ENCODE data around the gene TDO2. TPM values are rescaled to one million over a fixed set of nuclear protein-coding genes. Genes with fewer than 3 reads are reported as not detected.

The TDO2 gene
- total and polyA plus RNA-seq, 2 donors from 2014 or later, result 0.41 to 1.3 TPM

GRCh38 chr4:155954118-155954685 lies 50.7 kb downstream of the TDO2 start:
- TF ChIP-seq CTCF (IDR thresholded peaks at IDR 0.05; ENCODE audit: borderline replicate concordance, extremely low read depth, insufficient read depth), result no peak
- H3K27ac ChIP-seq (ENCODE audit: low read depth in 2 of 2, low read length in 2 of 2), result peak overlapping the region; percentile 95 to 99
- peak overlapping the region; percentile 70 to 98 (median 90) for H3K4me3 ChIP-seq (ENCODE audit: low read length in 3 of 3)
- H3K4me1 ChIP-seq (ENCODE audit: control insufficient read depth in 2 of 3, insufficient read depth in 2 of 3, low read depth in 1 of 3, low read length in 3 of 3), result no peaks in the 10 kb centered on the region
- DNase-seq (peak in 1 of 5 donors; percentile 50), FAIRE-seq (no peak)
- no peaks in the 10 kb centered on the region for H3K27me3 ChIP-seq (ENCODE audit: control insufficient read depth, insufficient read depth, low read length)
- intact Hi-C loops (cut with DNase I), result loop anchor here (5.0 kb wide), 1 partner anchor 142 kb away; no protein-coding TSS in a partner anchor
- no peaks in the 10 kb centered on the region for H3K36me3 ChIP-seq (ENCODE audit: control insufficient read depth in 2 of 3, insufficient read depth in 3 of 3, low read length in 3 of 3)
- H3K9ac ChIP-seq (ENCODE audit: low read length in 3 of 3), result peak overlapping the region; percentile 71 to 98 (median 83)
- no peaks in the 10 kb centered on the region for H3K9me3 ChIP-seq (ENCODE audit: control insufficient read depth in 2 of 3, insufficient read depth in 1 of 3, low read length in 3 of 3)

GRCh38 chr4:155954939-155955338 lies 51.4 kb downstream of the TDO2 start:
- no peak for TF ChIP-seq CTCF (IDR thresholded peaks at IDR 0.05; ENCODE audit: borderline replicate concordance, extremely low read depth, insufficient read depth)
- Histone ChIP-seq H3K36me3 (ENCODE audit: control insufficient read depth in 2 of 3, insufficient read depth in 3 of 3, low read length in 3 of 3) (no peaks in the 10 kb centered on the region), H3K9me3 (ENCODE audit: control insufficient read depth in 2 of 3, insufficient read depth in 1 of 3, low read length in 3 of 3) (no peaks in the 10 kb centered on the region), H3K4me3 (ENCODE audit: low read length in 3 of 3) (no peak overlapping the region), H3K27ac (ENCODE audit: low read depth in 2 of 2, low read length in 2 of 2) (no peak overlapping the region), H3K4me1 (ENCODE audit: control insufficient read depth in 2 of 3, insufficient read depth in 2 of 3, low read depth in 1 of 3, low read length in 3 of 3) (no peaks in the 10 kb centered on the region), H3K9ac (ENCODE audit: low read length in 3 of 3) (no peak overlapping the region), H3K27me3 (ENCODE audit: control insufficient read depth, insufficient read depth, low read length) (no peaks in the 10 kb centered on the region)
- intact Hi-C loops (cut with DNase I), result loop anchor here (5.0 kb wide), 1 partner anchor 143 kb away; no protein-coding TSS in a partner anchor
- no peak for DNase-seq
- no peak for FAIRE-seq

- intact Hi-C loops (cut with DNase I), result no loop called here
These were observed 53.0 kb downstream of the TDO2 start for GRCh38 chr4:155956461-155956860.

More at GRCh38 chr4:155956461-155956860, 53.0 kb downstream of the TDO2 start:
- no peaks in the 10 kb centered on the region for H3K9me3 ChIP-seq (ENCODE audit: control insufficient read depth in 2 of 3, insufficient read depth in 1 of 3, low read length in 3 of 3)
- H3K9ac ChIP-seq (ENCODE audit: low read length in 3 of 3), result no peak overlapping the region
- no peak for FAIRE-seq
- no peak overlapping the region for H3K27ac ChIP-seq (ENCODE audit: low read depth in 2 of 2, low read length in 2 of 2)
- no peak for DNase-seq
- no peak for TF ChIP-seq CTCF (IDR thresholded peaks at IDR 0.05; ENCODE audit: borderline replicate concordance, extremely low read depth, insufficient read depth)
- H3K4me1 ChIP-seq (ENCODE audit: control insufficient read depth in 2 of 3, insufficient read depth in 2 of 3, low read depth in 1 of 3, low read length in 3 of 3), result no peaks in the 10 kb centered on the region
- H3K36me3 ChIP-seq (ENCODE audit: control insufficient read depth in 2 of 3, insufficient read depth in 3 of 3, low read length in 3 of 3), result no peaks in the 10 kb centered on the region
- no peak overlapping the region for H3K4me3 ChIP-seq (ENCODE audit: low read length in 3 of 3)
- no peaks in the 10 kb centered on the region for H3K27me3 ChIP-seq (ENCODE audit: control insufficient read depth, insufficient read depth, low read length)

Measured in kidney (tissue), 14 donors.